Activated T-cell treated with anti-CD3 and anti-CD28 coated beads, Interleukin-2, amount 50 U/mL, for 48 hours (primary cell): Measurements from ENCODE around the gene MKRN2OS.

Experiments used
- DNase-seq, 2 experiments: peaks; one replicate each; pipeline ENCODE4 v3.0.0-alpha.2; 2020

The MKRN2OS gene

DNA sequence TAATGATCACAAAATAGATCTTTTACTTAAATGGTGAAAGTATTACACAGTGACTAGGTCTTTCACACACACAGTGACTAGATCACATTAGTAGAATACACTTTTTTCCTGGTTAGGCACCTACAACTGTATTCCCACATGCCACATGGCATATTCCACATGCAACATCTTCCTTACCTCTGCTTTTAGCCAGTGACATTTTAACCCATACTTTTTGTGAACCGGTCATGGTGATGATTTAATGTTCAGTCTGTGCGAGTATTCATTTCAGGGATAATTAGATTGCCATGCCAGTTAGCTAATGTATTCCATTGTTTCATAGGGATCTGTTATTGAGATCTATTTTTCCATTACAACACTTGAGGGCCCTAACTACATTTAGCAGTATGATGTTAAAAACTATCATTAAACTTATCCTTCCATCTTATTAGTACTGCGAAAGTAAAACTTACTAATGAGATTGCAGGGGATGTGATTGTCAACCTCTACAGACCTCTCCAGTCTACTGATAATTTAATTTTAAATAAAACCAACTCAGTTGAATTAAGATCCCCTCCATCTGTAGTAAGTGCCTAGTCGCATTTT, 32.7 kb downstream of the MKRN2OS start:
- DNase-seq = no peak

- no peak for DNase-seq
These were observed 35.8 kb downstream of the MKRN2OS start for GRCh38 chr3:12509466-12509865.

- DNase-seq = no peak
These were observed 37.0 kb downstream of the MKRN2OS start for GRCh38 chr3:12508291-12508700.

DNA sequence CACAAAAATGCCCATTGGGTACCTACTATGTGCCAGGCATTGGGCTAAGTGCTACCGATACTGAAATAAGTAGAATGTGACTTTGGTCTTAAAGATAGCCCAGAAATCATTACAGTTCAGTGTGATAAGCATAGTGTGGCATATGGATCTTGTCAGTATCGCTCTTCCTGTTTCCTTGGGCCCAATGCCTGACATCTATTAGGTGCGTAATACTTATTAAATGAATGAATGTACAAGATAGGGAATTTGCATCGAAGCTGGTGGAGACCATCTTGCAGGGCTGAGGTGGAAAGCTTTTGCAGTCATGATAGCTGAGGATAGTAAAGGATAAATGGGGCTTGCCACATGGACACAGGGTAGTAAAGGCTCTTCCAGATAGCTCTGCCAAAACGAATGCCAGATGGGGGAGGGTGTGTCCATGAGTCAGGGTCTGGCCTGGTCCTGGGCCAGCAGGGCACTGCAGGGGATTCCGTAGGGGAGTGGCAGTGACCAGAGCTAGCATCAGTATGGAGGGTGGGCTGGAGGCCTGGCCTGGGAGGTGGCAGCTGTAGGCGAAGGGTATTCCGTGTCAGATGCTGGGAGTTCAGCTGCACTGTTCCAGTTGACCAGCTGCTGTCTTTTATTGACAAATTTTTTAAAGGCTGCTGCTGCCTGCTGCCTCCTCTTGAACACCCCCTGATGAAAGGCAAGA, 37.6 kb downstream of the MKRN2OS start:
- DNase-seq = no peak

- DNase-seq = no peak
These were observed 39.0 kb downstream of the MKRN2OS start for GRCh38 chr3:12506201-12506709.

DNA sequence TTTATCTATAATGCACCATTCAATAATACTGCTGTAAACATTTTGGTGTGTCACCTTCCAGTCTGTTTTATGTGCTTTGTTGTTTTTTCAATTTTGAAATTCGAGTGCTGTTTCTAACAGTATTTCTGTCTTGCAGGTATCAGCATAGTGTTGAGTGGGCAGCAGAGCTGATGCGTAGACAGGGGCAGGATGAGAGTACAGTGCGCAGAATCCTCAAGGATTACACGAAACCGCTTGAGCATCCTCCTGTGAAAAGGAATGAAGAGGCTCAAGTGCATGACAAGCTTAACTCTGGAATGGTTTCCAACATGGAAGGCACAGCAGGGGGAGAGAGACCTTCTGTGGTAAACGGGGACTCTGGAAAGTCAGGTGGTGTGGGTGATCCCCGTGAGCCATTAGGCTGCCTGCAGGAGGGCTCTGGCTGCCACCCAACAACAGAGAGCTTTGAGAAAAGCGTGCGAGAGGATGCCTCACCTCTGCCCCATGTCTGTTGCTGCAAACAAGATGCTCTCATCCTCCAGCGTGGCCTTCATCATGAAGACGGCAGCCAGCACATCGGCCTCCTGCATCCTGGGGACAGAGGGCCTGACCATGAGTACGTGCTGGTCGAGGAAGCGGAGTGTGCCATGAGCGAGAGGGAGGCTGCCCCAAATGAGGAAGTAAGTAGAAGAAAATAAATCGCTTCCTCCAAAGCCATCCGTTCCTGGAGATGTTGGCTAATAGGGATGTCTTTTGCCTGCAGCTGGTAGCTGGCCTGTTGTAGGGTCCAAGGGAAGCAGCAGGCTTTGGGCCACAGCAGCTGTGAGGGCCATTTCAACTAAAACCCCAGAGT, 42.0 kb downstream of the MKRN2OS start:
- no peak for DNase-seq

DNA sequence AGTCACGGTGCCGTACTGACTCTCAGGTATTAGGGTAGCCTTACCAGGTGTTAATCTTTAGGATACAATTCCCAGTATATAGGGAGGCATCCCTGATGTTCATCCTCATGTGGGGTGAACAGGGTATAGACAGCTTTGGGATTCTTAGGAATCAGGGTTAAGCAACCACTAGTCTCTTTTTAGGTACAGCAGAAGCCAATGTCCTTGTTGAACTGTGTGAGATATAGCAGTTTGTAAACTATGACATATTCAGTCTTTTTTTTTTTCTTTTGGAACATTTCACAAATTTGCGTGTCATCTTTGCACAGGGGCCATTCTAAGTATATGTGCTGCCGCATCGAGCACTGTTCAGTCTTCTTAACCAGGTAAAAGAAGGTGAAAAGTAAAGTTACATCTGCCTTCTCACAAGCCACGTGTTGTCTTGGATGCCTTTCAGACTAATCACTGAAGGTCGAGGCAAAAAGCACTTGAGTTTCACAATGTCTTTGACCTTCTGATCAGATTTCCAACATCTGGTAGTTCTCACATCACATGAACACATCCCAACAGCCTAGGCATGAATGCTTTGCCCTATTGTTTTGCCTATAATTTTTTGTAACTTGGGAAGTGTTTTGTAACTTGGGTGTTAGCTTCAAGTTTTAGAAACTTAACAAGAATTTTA, 43.8 kb downstream of the MKRN2OS start:
- DNase-seq = no peak

GRCh38 chr3:12499474-12499873, 45.8 kb downstream of the MKRN2OS start:
- no peak for DNase-seq

- DNase-seq = no peak
These were observed 48.9 kb downstream of the MKRN2OS start for GRCh38 chr3:12496453-12496761.

- DNase-seq = no peak
These were observed 49.4 kb downstream of the MKRN2OS start for GRCh38 chr3:12495749-12496452.

DNA sequence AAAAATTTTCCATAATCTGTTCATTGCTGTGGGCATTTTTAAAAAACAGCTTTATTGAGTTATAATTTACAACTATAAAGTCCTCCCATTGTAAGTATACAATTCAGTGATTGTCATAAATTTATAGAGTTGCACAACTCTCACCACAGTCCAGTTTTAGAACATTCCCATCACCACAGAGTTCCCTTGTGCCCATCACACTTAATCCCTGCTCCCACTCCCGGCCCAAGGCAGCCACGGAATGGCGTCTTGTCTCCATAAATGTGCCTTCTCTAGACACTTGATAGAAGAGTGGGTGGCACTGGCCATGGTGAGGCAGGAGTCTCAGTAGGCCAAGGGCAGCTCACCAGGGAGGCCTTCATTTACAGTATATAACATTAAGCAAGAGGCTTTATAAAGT, 54.8 kb downstream of the MKRN2OS start:
- DNase-seq = no peak

DNA sequence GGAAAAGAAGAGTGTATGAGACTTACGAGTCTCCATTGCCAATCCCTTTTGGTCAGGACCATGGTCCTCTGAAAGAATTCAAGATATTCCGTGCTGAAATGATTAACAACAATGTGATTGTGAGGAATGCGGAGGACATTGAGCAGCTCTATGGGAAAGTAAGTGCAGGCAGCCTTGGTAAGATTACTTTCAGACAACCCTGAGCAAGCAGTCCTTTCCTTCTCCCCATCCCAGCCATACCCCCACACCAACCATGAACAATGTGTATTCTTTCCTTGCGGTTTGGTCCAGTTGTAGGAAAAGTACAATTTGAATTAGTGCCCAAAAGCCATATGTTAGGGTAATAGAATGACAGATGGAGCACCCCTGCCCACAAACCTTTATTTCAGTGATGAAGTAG, 55.5 kb downstream of the MKRN2OS start:
- DNase-seq = no peak
